GM12878 (cell line): ENCODE measurements around the gene PIK3R4.

Experiments used
- CEBPB ChIP-seq, 2 experiments: fragments of 150-350 bp in 1 of 2; IDR thresholded peaks; 2 replicates each; pipeline ENCODE4 v1.6.1; 2012 to 2014; ENCODE audit warnings: low read depth in 2 of 2, low read length in 2 of 2, borderline replicate concordance in 1 of 2, inconsistent platforms in 1 of 2
- DPF2 ChIP-seq: fragments of 450-650 bp; IDR thresholded peaks from 2 replicates; pipeline ENCODE4 v1.6.1; 2017; ENCODE audit warnings: mild to moderate bottlenecking
- EGR1 ChIP-seq, 2 experiments: IDR thresholded peaks; 1 replicate in 1 of 2; 2 replicates in 1 of 2; pipeline ENCODE4 v1.6.1; 2011 to 2012; ENCODE audit warnings: low read depth in 2 of 2, low read length in 2 of 2, borderline replicate concordance in 1 of 2, mild to moderate bottlenecking in 1 of 2, moderate library complexity in 1 of 2
- EP300 ChIP-seq, 2 experiments: fragments of 150-350 bp in 1 of 2; IDR thresholded peaks; 2 replicates each; pipeline ENCODE4 v1.6.1; 2011 to 2012; ENCODE audit warnings: low read depth in 2 of 2, low read length in 2 of 2, borderline replicate concordance in 1 of 2, improper control_type of control experiment in 1 of 2, inconsistent platforms in 1 of 2; ENCODE audit not compliant: control insufficient read depth in 1 of 2
- SIN3A ChIP-seq: IDR thresholded peaks from 2 replicates; pipeline ENCODE4 v1.6.1; 2012; ENCODE audit warnings: low read depth, low read length, improper control_type of control experiment
- TCF7 ChIP-seq: IDR thresholded peaks from 2 replicates; pipeline ENCODE4 v1.6.1; 2014; ENCODE audit warnings: antibody characterized with exemption, borderline replicate concordance
- YY1 ChIP-seq: IDR thresholded peaks from 2 replicates; pipeline ENCODE4 v1.6.1; 2011; ENCODE audit warnings: low read depth, mild to moderate bottlenecking, low read length
- ZNF384 ChIP-seq: IDR thresholded peaks from 2 replicates; pipeline ENCODE4 v1.6.1; 2012; ENCODE audit warnings: low read depth, mild to moderate bottlenecking, low read length, improper control_type of control experiment, borderline replicate concordance
- TF ChIP-seq, protein P1 (sequence below), 3 experiments: IDR thresholded peaks in 2 of 3; conservative IDR thresholded peaks in 1 of 3; 2 replicates each; pipeline ENCODE4 v1.5.1; 2011; ENCODE audit warnings: low read depth in 3 of 3, low read length in 3 of 3, mild to moderate bottlenecking in 3 of 3, control low read depth in 2 of 3, moderate library complexity in 2 of 3, inconsistent platforms in 1 of 3, mixed read lengths in 1 of 3; ENCODE audit not compliant: control insufficient read depth in 2 of 3, insufficient read depth in 1 of 3; ENCODE audit errors: extremely low read depth in 1 of 3
- TF ChIP-seq, protein P2 (sequence below): IDR thresholded peaks from 2 replicates; pipeline ENCODE4 v1.6.1; 2011; ENCODE audit warnings: low read depth, mild to moderate bottlenecking, low read length, moderate library complexity, borderline replicate concordance; ENCODE audit errors: extremely low read depth

DNA sequence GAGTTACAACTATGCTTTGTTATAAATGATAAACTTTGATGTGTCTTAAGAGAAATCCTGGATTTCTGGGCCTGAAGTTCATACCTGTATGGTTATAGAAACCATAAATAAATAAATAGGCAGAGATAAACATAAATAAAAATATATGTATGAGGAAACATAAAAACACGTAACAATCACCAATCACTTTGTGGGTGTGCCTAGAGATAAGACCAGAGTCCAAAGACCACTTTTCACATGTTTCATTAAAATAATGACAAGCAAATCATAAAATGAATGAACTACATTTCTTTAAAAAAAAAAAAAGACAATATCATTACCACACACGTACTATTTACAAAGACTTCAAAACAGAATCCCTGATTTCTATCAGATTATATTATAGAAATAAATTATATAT lies 14.1 kb downstream of the PIK3R4 start:
- TF ChIP-seq SIN3A (no peak), TCF7 (no peak), EGR1 (IDR thresholded peaks at IDR 0.05; ENCODE audit: borderline replicate concordance in 1 of 2, low read depth in 2 of 2, low read length in 2 of 2) (no peak), EP300 (IDR thresholded peaks at IDR 0.05; ENCODE audit: borderline replicate concordance in 1 of 2, control insufficient read depth in 1 of 2, low read depth in 2 of 2, low read length in 2 of 2) (no peak), CEBPB (IDR thresholded peaks at IDR 0.05; ENCODE audit: borderline replicate concordance in 1 of 2, low read depth in 2 of 2, low read length in 2 of 2) (no peak), ZNF384 (no peak), DPF2 (no peak), YY1 (no peak)
- TF ChIP-seq, protein P1, sequence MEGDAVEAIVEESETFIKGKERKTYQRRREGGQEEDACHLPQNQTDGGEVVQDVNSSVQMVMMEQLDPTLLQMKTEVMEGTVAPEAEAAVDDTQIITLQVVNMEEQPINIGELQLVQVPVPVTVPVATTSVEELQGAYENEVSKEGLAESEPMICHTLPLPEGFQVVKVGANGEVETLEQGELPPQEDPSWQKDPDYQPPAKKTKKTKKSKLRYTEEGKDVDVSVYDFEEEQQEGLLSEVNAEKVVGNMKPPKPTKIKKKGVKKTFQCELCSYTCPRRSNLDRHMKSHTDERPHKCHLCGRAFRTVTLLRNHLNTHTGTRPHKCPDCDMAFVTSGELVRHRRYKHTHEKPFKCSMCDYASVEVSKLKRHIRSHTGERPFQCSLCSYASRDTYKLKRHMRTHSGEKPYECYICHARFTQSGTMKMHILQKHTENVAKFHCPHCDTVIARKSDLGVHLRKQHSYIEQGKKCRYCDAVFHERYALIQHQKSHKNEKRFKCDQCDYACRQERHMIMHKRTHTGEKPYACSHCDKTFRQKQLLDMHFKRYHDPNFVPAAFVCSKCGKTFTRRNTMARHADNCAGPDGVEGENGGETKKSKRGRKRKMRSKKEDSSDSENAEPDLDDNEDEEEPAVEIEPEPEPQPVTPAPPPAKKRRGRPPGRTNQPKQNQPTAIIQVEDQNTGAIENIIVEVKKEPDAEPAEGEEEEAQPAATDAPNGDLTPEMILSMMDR (IDR thresholded peaks at IDR 0.05 in 2 of 3, conservative IDR thresholded peaks at IDR 0.05 in 1 of 3; ENCODE audit: control insufficient read depth in 2 of 3, extremely low read depth in 1 of 3, insufficient read depth in 1 of 3, low read depth in 3 of 3, low read length in 3 of 3): no peak
- TF ChIP-seq, protein P2, sequence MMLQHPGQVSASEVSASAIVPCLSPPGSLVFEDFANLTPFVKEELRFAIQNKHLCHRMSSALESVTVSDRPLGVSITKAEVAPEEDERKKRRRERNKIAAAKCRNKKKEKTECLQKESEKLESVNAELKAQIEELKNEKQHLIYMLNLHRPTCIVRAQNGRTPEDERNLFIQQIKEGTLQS: no peak
